ENCODE results near the gene PCLO.

GRCh38 chr7:83001362-83002040 lies 161.2 kb downstream of the PCLO start:
- TF ChIP-seq, protein P1, sequence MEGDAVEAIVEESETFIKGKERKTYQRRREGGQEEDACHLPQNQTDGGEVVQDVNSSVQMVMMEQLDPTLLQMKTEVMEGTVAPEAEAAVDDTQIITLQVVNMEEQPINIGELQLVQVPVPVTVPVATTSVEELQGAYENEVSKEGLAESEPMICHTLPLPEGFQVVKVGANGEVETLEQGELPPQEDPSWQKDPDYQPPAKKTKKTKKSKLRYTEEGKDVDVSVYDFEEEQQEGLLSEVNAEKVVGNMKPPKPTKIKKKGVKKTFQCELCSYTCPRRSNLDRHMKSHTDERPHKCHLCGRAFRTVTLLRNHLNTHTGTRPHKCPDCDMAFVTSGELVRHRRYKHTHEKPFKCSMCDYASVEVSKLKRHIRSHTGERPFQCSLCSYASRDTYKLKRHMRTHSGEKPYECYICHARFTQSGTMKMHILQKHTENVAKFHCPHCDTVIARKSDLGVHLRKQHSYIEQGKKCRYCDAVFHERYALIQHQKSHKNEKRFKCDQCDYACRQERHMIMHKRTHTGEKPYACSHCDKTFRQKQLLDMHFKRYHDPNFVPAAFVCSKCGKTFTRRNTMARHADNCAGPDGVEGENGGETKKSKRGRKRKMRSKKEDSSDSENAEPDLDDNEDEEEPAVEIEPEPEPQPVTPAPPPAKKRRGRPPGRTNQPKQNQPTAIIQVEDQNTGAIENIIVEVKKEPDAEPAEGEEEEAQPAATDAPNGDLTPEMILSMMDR (conservative IDR thresholded peaks at IDR 0.05; ENCODE audit: low read depth, low read length), result no peak
- TF ChIP-seq NFE2L2 (IDR thresholded peaks at IDR 0.05; ENCODE audit: low read depth, low read length) (no peak), RFX5 (IDR thresholded peaks at IDR 0.05; ENCODE audit: low read depth, low read length) (no peak), POLR2A (IDR thresholded peaks at IDR 0.05; ENCODE audit: low read depth, low read length) (no peak)
